IPS-20b (cell line): ENCODE data around the gene HSPB3.
"Not testable (repeated sequence)": the region's sequence is repeated elsewhere in the genome, so short reads cannot be mapped to it uniquely, and the experiment has no call there.

Source experiments
- H3K27ac ChIP-seq: one replicate; pipeline ENCODE4 v1.5.1; 2013; ENCODE audit warnings: low read length
- H3K27me3 ChIP-seq: 2 replicates; pipeline ENCODE4 v1.6.1; 2013; ENCODE audit warnings: mild to moderate bottlenecking, low read length, inconsistent platforms; ENCODE audit not compliant: insufficient read depth
- H3K36me3 ChIP-seq: 2 replicates; pipeline ENCODE4 v1.6.1; 2013; ENCODE audit warnings: low read depth, mild to moderate bottlenecking, inconsistent platforms, low read length, moderate library complexity; ENCODE audit not compliant: insufficient read depth
- H3K4me1 ChIP-seq: 2 replicates; pipeline ENCODE4 v1.6.1; 2013; ENCODE audit warnings: mild to moderate bottlenecking, control low read depth, inconsistent platforms, low read length, moderate library complexity; ENCODE audit not compliant: insufficient read depth
- H3K4me3 ChIP-seq: 2 replicates; pipeline ENCODE4 v1.5.1; 2013; ENCODE audit warnings: mild to moderate bottlenecking, low read length, inconsistent platforms
- H3K9ac ChIP-seq: 2 replicates; pipeline ENCODE4 v1.6.1; 2013; ENCODE audit warnings: low read depth, mild to moderate bottlenecking, inconsistent platforms, low read length, moderate library complexity
- H3K9me3 ChIP-seq: 2 replicates; pipeline ENCODE4 v1.6.1; 2013; ENCODE audit warnings: mild to moderate bottlenecking, low read depth, low read length, inconsistent platforms; ENCODE audit not compliant: insufficient read depth

Gene HSPB3

GRCh38 chr5:54455413-54456157, at the start of gene HSPB3:
HSPB3 (plus strand) TSS chr5:54455699; CDS start chr5:54455790, 91 bp downstream.
- Histone ChIP-seq H3K9ac (no peak within 1 kb of the TSS), H3K27me3 (no peaks in the 10 kb centered on the region), H3K36me3 (no peaks in the 10 kb centered on the region), H3K4me3 (no peak within 1 kb of the TSS), H3K4me1 (peaks cover 9% of the 10 kb centered on the region; the same call in 1 of the 2 replicates), H3K9me3 (peaks cover 3% of the 10 kb centered on the region), H3K27ac (no peak within 1 kb of the TSS)

GRCh38 chr5:54411176-54411575, 44.3 kb upstream of the HSPB3 start:
- no peak overlapping the region for H3K4me3 ChIP-seq

GRCh38 chr5:54412913-54413312, 42.6 kb upstream of the HSPB3 start:
- Histone ChIP-seq H3K4me1 (no peaks in the 10 kb centered on the region), H3K9ac (no peak overlapping the region), H3K4me3 (no peak overlapping the region), H3K27me3 (no peaks in the 10 kb centered on the region), H3K27ac (no peak overlapping the region), H3K36me3 (no peaks in the 10 kb centered on the region), H3K9me3 (no peaks in the 10 kb centered on the region)

More at GRCh38 chr5:54411176-54411575, 44.3 kb upstream of the HSPB3 start:
- no peak overlapping the region for H3K9ac ChIP-seq
- H3K4me1 ChIP-seq = no peaks in the 10 kb centered on the region
- H3K27me3 ChIP-seq = no peaks in the 10 kb centered on the region
- H3K36me3 ChIP-seq = no peaks in the 10 kb centered on the region
- H3K9me3 ChIP-seq = no peaks in the 10 kb centered on the region
- no peak overlapping the region for H3K27ac ChIP-seq

GRCh38 chr5:54415147-54415546, 40.4 kb upstream of the HSPB3 start:
- H3K9me3 ChIP-seq = no peaks in the 10 kb centered on the region

GRCh38 chr5:54415896-54416601, 39.5 kb upstream of the HSPB3 start:
- Histone ChIP-seq H3K9ac (no peak overlapping the region), H3K27me3 (no peaks in the 10 kb centered on the region), H3K4me1 (no peaks in the 10 kb centered on the region), H3K27ac (no peak overlapping the region), H3K36me3 (no peaks in the 10 kb centered on the region), H3K4me3 (no peak overlapping the region), H3K9me3 (no peaks in the 10 kb centered on the region)

More at GRCh38 chr5:54415147-54415546, 40.4 kb upstream of the HSPB3 start:
- no peak overlapping the region for H3K4me3 ChIP-seq
- no peak overlapping the region for H3K27ac ChIP-seq
- no peaks in the 10 kb centered on the region for H3K27me3 ChIP-seq
- no peak overlapping the region for H3K9ac ChIP-seq
- no peaks in the 10 kb centered on the region for H3K4me1 ChIP-seq
- no peaks in the 10 kb centered on the region for H3K36me3 ChIP-seq

- H3K27me3 ChIP-seq, H3K36me3 ChIP-seq: not testable (repeated sequence)
These were observed 35.7 kb upstream of the HSPB3 start for GRCh38 chr5:54419573-54420423.

GRCh38 chr5:54420511-54420910, 35.0 kb upstream of the HSPB3 start:
- H3K4me1 ChIP-seq, H3K36me3 ChIP-seq, H3K27ac ChIP-seq, H3K4me3 ChIP-seq, H3K27me3 ChIP-seq, H3K9me3 ChIP-seq, H3K9ac ChIP-seq: not testable (repeated sequence)

More at GRCh38 chr5:54419573-54420423, 35.7 kb upstream of the HSPB3 start:
- H3K4me3 ChIP-seq, H3K9ac ChIP-seq, H3K27ac ChIP-seq, H3K9me3 ChIP-seq, H3K4me1 ChIP-seq: not testable (repeated sequence)

GRCh38 chr5:54421976-54422375, 33.5 kb upstream of the HSPB3 start:
- no peak overlapping the region for H3K4me3 ChIP-seq
- no peaks in the 10 kb centered on the region for H3K27me3 ChIP-seq
- no peaks in the 10 kb centered on the region for H3K4me1 ChIP-seq
- H3K27ac ChIP-seq = no peak overlapping the region
- H3K9me3 ChIP-seq = no peaks in the 10 kb centered on the region
- H3K36me3 ChIP-seq = no peaks in the 10 kb centered on the region
- no peak overlapping the region for H3K9ac ChIP-seq

- no peak overlapping the region for H3K4me3 ChIP-seq
These were observed 30.2 kb upstream of the HSPB3 start for GRCh38 chr5:54425258-54425657.

GRCh38 chr5:54426209-54426608, 29.3 kb upstream of the HSPB3 start:
- H3K4me1 ChIP-seq = no peaks in the 10 kb centered on the region
- no peaks in the 10 kb centered on the region for H3K27me3 ChIP-seq
- no peaks in the 10 kb centered on the region for H3K36me3 ChIP-seq
- H3K4me3 ChIP-seq = no peak overlapping the region
- H3K27ac ChIP-seq = no peak overlapping the region
- H3K9me3 ChIP-seq = no peaks in the 10 kb centered on the region
- no peak overlapping the region for H3K9ac ChIP-seq

More at GRCh38 chr5:54425258-54425657, 30.2 kb upstream of the HSPB3 start:
- Histone ChIP-seq H3K27me3 (no peaks in the 10 kb centered on the region), H3K4me1 (no peaks in the 10 kb centered on the region), H3K9me3 (no peaks in the 10 kb centered on the region), H3K9ac (no peak overlapping the region), H3K27ac (no peak overlapping the region), H3K36me3 (no peaks in the 10 kb centered on the region)

- not testable (repeated sequence) for H3K27ac ChIP-seq, H3K9ac ChIP-seq, H3K4me1 ChIP-seq, H3K4me3 ChIP-seq, H3K27me3 ChIP-seq, H3K36me3 ChIP-seq, H3K9me3 ChIP-seq
These were observed 20.8 kb upstream of the HSPB3 start for GRCh38 chr5:54434650-54435049.
